NCI-H146 treated with DMSO at 0.1 percent for 48 hours (cell line): Measurements from ENCODE around the gene TIMM50.
A peak's percentile ranks its signal among the peaks of the same experiment; 100 is the strongest.
"Not testable (repeated sequence)": the region's sequence is repeated elsewhere in the genome, so short reads cannot be mapped to it uniquely, and the experiment has no call there.

Experiments used
- DNase-seq: peaks from one replicate; lab custom pipeline; 2025; ENCODE audit not compliant: unreplicated experiment; lab: John Stamatoyannopoulos, UW

The TIMM50 gene

GRCh38 chr19:39469036-39469435 lies 11.6 kb upstream of the TIMM50 start:
- no peak for DNase-seq

- no peak for DNase-seq
These were observed 11.1 kb upstream of the TIMM50 start for GRCh38 chr19:39469567-39469966.

GRCh38 chr19:39470724-39471339 lies 9.8 kb upstream of the TIMM50 start:
- DNase-seq = no peak

- no peak for DNase-seq
These were observed 8.7 kb upstream of the TIMM50 start for GRCh38 chr19:39471756-39472536.

- DNase-seq = no peak
These were observed 7.7 kb upstream of the TIMM50 start for GRCh38 chr19:39472746-39473442.

- DNase-seq = no peak
These were observed 7.1 kb upstream of the TIMM50 start for GRCh38 chr19:39473443-39473960.

- peak; percentile 34 for DNase-seq
These were observed 6.5 kb upstream of the TIMM50 start for GRCh38 chr19:39474139-39474620.

GRCh38 chr19:39475748-39476147 lies 4.9 kb upstream of the TIMM50 start:
- no peak for DNase-seq

- not testable (repeated sequence) for DNase-seq
These were observed 1.3 kb upstream of the TIMM50 start for GRCh38 chr19:39479319-39479801.

- no peak for DNase-seq
These were observed 722 bp upstream of the TIMM50 start for GRCh38 chr19:39479916-39480315.

- no peak for DNase-seq
These were observed 549 bp downstream of the TIMM50 start for GRCh38 chr19:39481229-39481545.

- DNase-seq = no peak
These were observed 1.0 kb downstream of the TIMM50 start for GRCh38 chr19:39481676-39482075.

GRCh38 chr19:39483141-39483540 lies 2.5 kb downstream of the TIMM50 start:
- DNase-seq = no peak

- no peak for DNase-seq
These were observed 9.1 kb downstream of the TIMM50 start for GRCh38 chr19:39489756-39490155.

GRCh38 chr19:39492225-39492624 lies 11.6 kb downstream of the TIMM50 start:
- no peak for DNase-seq

- DNase-seq = no peak
These were observed 12.2 kb downstream of the TIMM50 start for GRCh38 chr19:39492788-39493187.

- DNase-seq = no peak
These were observed 14.0 kb downstream of the TIMM50 start for GRCh38 chr19:39494661-39495060.

- DNase-seq = no peak
These were observed 15.4 kb downstream of the TIMM50 start for GRCh38 chr19:39496063-39496462.

- DNase-seq = no peak
These were observed 17.0 kb downstream of the TIMM50 start for GRCh38 chr19:39497701-39497995.

- DNase-seq = peak; percentile 89
These were observed 17.6 kb downstream of the TIMM50 start for GRCh38 chr19:39497996-39498797.
